MM.1S (cell line): Measurements from ENCODE around the gene HSBP1.

Experiments
- DNase-seq: peaks from one replicate; pipeline ENCODE4 v3.0.0-alpha.2; 2015
- H2AFZ ChIP-seq: fragments of 300-600 bp; sonication (generic); 2 replicates; pipeline ENCODE4 v1.6.0; 2016; ENCODE audit warnings: antibody characterized with exemption, low read length
- H3F3A ChIP-seq: fragments of 300-600 bp; sonication (generic); 2 replicates; pipeline ENCODE4 v1.6.1; 2016; ENCODE audit warnings: mild to moderate bottlenecking, antibody characterized with exemption, low read length, moderate library complexity, mixed read lengths; ENCODE audit not compliant: insufficient read depth
- H3K27ac ChIP-seq: fragments of 300-600 bp; sonication (generic); 2 replicates; pipeline ENCODE4 v1.5.1; 2016; ENCODE audit warnings: mild to moderate bottlenecking, low read length
- H3K27me3 ChIP-seq: fragments of 300-600 bp; sonication (generic); replicated peaks from 2 replicates; pipeline ENCODE4 v1.6.0; 2016; ENCODE audit warnings: low read length; ENCODE audit not compliant: insufficient read depth
- H3K36me3 ChIP-seq: fragments of 300-600 bp; sonication (generic); replicated peaks from 2 replicates; pipeline ENCODE4 v1.6.1; 2016; ENCODE audit warnings: mild to moderate bottlenecking, low read length, mixed read lengths; ENCODE audit not compliant: insufficient read depth
- H3K4me1 ChIP-seq: fragments of 300-600 bp; sonication (generic); 2 replicates; pipeline ENCODE4 v1.6.1; 2016; ENCODE audit warnings: low read length, mixed read lengths
- H3K4me2 ChIP-seq: fragments of 300-600 bp; sonication (generic); 2 replicates; pipeline ENCODE4 v1.6.0; 2016; ENCODE audit warnings: low read depth, low read length
- H3K4me3 ChIP-seq: fragments of 300-600 bp; sonication (generic); 2 replicates; pipeline ENCODE4 v1.5.1; 2016; ENCODE audit warnings: low read length, mixed read lengths
- H3K79me2 ChIP-seq: fragments of 300-600 bp; sonication (generic); 2 replicates; pipeline ENCODE4 v1.6.1; 2016; ENCODE audit warnings: mixed run types, low read length, mixed read lengths
- H3K9ac ChIP-seq: fragments of 300-600 bp; sonication (generic); 2 replicates; pipeline ENCODE4 v1.6.1; 2016; ENCODE audit warnings: low read length, mixed read lengths
- H3K9me2 ChIP-seq: fragments of 300-600 bp; sonication (generic); replicated peaks from 2 replicates; pipeline ENCODE4 v1.6.1; 2016; ENCODE audit warnings: mild to moderate bottlenecking, low read length, mixed read lengths; ENCODE audit not compliant: insufficient read depth
- H3K9me3 ChIP-seq: fragments of 300-600 bp; sonication (generic); replicated peaks from 2 replicates; pipeline ENCODE4 v1.6.1; 2016; ENCODE audit warnings: mild to moderate bottlenecking, low read length, mixed read lengths; ENCODE audit not compliant: insufficient read depth
- H4K20me1 ChIP-seq: fragments of 300-600 bp; sonication (generic); 2 replicates; pipeline ENCODE4 v1.6.1; 2016; ENCODE audit warnings: mild to moderate bottlenecking, low read length, moderate library complexity, mixed read lengths; ENCODE audit not compliant: insufficient read depth
- CTCF ChIP-seq: fragments of 300-600 bp; sonication (generic); IDR thresholded peaks from 2 replicates; pipeline ENCODE4 v1.5.1; 2016; ENCODE audit warnings: antibody characterized with exemption, low read length, mixed read lengths
- EZH2 ChIP-seq: fragments of 300-600 bp; sonication (generic); optimal IDR thresholded peaks from 2 replicates; pipeline ENCODE3; 2017; ENCODE audit warnings: low read depth, mild to moderate bottlenecking, antibody characterized with exemption, low read length, mixed read lengths
- EZH2phosphoT487 ChIP-seq: fragments of 300-600 bp; sonication (generic); IDR thresholded peaks from 2 replicates; pipeline ENCODE4 v1.6.1; 2018; ENCODE audit warnings: antibody characterized with exemption, low read length

The HSBP1 gene

GRCh38 chr16:83807710-83808572 lies at the start of gene HSBP1:
Gene HSBP1, plus strand, starts transcription at chr16:83807978. Its CDS starts 99 bp downstream, at chr16:83808077.
- no peaks in the 10 kb centered on the region for H4K20me1 ChIP-seq
- no peaks in the 10 kb centered on the region for H3K9me3 ChIP-seq
- no peaks in the 10 kb centered on the region for H3K36me3 ChIP-seq
- peak within 1 kb of the TSS; percentile 76 for H3K4me3 ChIP-seq
- DNase-seq = peak; percentile 83
- H3F3A ChIP-seq = no peaks in the 10 kb centered on the region
- H3K79me2 ChIP-seq = peaks cover 11% of the 10 kb centered on the region
- peak within 1 kb of the TSS; percentile 65 for H2AFZ ChIP-seq
- peak within 1 kb of the TSS; percentile 55 for H3K9ac ChIP-seq
- H3K27ac ChIP-seq = no peak within 1 kb of the TSS
- no peaks in the 10 kb centered on the region for H3K27me3 ChIP-seq
- H3K9me2 ChIP-seq = no peaks in the 10 kb centered on the region
- peak within 1 kb of the TSS; percentile 74 for H3K4me2 ChIP-seq
- 0 out of 2 replicates have a peak, but pooled peaks cover 1% of the 10 kb centered on the region for H3K4me1 ChIP-seq
- TF ChIP-seq CTCF (no peak), EZH2 (no peak), EZH2phosphoT487 (no peak)

- no peaks in the 10 kb centered on the region for H3K9me2 ChIP-seq
- DNase-seq = no peak
These were observed 45.4 kb upstream of the HSBP1 start for GRCh38 chr16:83762141-83762991.

GRCh38 chr16:83762992-83763358 lies 44.8 kb upstream of the HSBP1 start:
- Histone ChIP-seq H3K36me3 (no peaks in the 10 kb centered on the region), H3K79me2 (no peaks in the 10 kb centered on the region), H4K20me1 (no peaks in the 10 kb centered on the region), H2AFZ (no peak overlapping the region), H3F3A (no peaks in the 10 kb centered on the region), H3K9ac (no peak overlapping the region), H3K27me3 (no peaks in the 10 kb centered on the region), H3K4me2 (no peak overlapping the region), H3K4me3 (no peak overlapping the region), H3K27ac (no peak overlapping the region), H3K4me1 (no peaks in the 10 kb centered on the region), H3K9me3 (no peaks in the 10 kb centered on the region), H3K9me2 (no peaks in the 10 kb centered on the region)
- no peak for DNase-seq
- TF ChIP-seq CTCF (no peak), EZH2 (no peak), EZH2phosphoT487 (no peak)

More at GRCh38 chr16:83762141-83762991, 45.4 kb upstream of the HSBP1 start:
- Histone ChIP-seq H3K9me3 (no peaks in the 10 kb centered on the region), H2AFZ (no peak overlapping the region), H3K36me3 (no peaks in the 10 kb centered on the region), H3F3A (no peaks in the 10 kb centered on the region), H3K4me2 (no peak overlapping the region), H3K4me1 (no peaks in the 10 kb centered on the region), H3K79me2 (no peaks in the 10 kb centered on the region), H3K27me3 (no peaks in the 10 kb centered on the region), H3K9ac (no peak overlapping the region), H4K20me1 (no peaks in the 10 kb centered on the region), H3K4me3 (no peak overlapping the region), H3K27ac (no peak overlapping the region)
- TF ChIP-seq CTCF (no peak), EZH2phosphoT487 (no peak)
